HG03469 (cell line): ENCODE results near the gene LSM12.
"Not testable (repeated sequence)": the region's sequence is repeated elsewhere in the genome, so short reads cannot be mapped to it uniquely, and the experiment has no call there.

Source experiments
- ATAC-seq: cut with Tn5 transposase; IDR thresholded peaks from one replicate; pipeline ENCODE4 v1.9.1; 2021; ENCODE audit warnings: mild to moderate bottlenecking, moderate library complexity, moderate number of reproducible peaks; ENCODE audit not compliant: unreplicated experiment

Gene LSM12

GRCh38 chr17:44076716-44077594, 10.5 kb upstream of the LSM12 start:
- no peak for ATAC-seq

- no peak for ATAC-seq
These were observed 9.3 kb upstream of the LSM12 start for GRCh38 chr17:44075598-44076293.

GRCh38 chr17:44074911-44075285, 8.4 kb upstream of the LSM12 start:
- ATAC-seq, result no peak

DNA sequence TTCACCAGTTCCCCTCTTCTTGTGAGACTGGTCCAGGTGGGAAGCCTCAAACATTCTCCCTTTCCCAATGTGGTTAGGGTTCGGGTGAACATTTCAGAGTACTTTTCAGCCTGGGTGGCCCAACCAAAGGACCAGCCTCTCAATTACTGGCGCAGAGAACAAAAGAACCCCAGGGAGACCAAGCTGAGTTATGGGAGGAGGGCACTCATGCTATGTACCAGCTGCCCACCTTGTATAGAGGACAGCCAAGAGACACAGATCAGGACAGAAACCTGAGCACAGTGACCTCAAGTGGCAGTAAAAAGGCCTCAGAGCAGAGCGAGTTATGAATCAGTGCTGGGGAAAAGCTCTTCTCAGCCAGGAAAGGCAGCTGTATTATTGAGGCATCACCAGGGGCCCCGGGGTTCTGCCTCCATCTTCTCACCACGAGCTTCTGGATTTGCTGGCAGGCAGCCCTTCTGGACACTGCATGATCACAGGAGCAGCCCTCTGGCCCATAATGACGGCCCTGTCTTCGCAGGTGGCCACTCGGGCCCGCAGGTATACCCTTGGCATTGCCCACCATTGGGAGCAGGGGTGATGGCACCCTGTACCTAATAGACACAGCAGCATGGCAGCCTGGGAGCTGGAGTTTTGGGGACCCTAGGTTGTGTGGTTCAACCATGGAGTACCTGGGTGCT, 7.9 kb upstream of the LSM12 start:
- ATAC-seq, result no peak

DNA sequence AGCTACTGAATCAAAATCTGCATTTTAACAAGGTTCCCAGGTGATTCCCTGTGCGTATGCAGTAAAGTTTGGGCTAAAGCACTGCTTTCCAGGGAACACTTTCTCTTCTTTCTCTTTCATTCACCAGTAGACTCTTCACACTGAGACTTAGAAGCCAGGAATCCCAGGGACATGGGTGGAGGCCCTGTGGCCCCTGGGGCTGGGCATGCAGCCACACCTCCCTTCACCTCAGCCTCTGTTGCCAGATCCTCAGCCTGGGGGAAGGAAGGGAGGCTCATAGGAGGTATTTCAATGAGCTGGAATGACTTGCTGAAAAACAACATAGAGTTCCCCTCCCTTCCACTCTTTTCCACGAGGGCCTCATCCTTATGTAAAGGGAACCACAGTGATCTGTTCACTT, 5.3 kb upstream of the LSM12 start:
- ATAC-seq, result no peak

- ATAC-seq, result no peak
These were observed 4.7 kb upstream of the LSM12 start for GRCh38 chr17:44071198-44071520.

DNA sequence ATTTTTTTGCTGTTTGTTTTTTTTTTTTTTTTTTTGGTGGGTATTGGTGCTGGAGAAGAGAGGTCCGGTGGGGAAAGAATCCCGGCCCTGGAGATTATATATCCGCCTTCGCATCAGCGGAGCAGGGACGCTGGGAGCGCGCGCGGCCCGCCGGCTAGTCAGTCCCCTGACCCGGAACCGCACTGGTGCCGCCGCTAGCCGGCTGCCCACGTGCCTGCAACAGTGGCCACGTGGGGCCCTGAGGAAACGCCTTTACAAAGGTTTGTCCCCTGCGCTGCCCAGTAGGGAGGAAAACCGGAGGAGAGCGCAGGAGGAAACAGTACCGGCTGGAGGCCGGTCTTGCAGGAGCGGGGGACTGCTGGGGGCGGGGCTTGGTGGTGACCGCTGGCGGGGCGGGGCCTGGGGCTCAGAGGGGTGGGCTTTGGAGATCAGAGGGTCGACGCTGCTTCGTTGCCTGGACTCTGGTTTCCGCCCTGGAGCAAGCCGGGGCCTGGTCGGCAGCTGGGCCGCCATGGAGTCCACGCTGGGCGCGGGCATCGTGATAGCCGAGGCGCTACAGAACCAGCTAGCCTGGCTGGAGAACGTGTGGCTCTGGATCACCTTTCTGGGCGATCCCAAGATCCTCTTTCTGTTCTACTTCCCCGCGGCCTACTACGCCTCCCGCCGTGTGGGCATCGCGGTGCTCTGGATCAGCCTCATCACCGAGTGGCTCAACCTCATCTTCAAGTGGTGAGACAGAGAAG, 4.2 kb upstream of the LSM12 start, which contains the start of gene G6PC3:
Gene G6PC3 (plus strand): TSS at position 281 of the 743 bp plus-strand sequence. CDS start 231 bp downstream, at position 512.
- peak; percentile 38 for ATAC-seq

GRCh38 chr17:44069974-44070454, 3.5 kb upstream of the LSM12 start:
- ATAC-seq, result no peak

GRCh38 chr17:44067545-44067940, 1.1 kb upstream of the LSM12 start:
- no peak for ATAC-seq

DNA sequence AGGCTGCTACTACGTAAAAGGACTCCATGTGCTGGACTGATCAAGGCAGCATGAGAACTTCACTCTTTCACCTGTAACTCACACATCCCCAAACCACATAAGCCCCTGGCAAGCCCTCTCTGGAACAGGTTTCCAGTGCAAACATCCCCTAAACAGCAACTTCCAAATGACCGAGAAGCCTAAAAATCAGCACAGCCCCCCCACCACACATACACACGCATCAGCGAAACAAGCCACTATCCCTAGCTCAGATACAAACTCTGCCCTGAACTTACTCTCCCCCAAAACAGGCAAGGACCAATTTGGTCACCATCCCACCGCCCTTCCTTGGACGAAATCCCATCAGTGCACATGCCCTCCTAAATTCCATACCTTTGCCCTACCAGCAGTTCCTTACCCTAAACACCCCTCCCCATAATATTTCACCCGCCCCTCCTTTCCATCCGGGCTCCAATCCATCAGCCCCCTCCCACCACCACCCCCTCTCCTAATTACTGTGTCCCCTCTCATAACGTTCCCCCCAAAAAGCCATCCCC, 735 bp downstream of the LSM12 start:
- no peak for ATAC-seq

DNA sequence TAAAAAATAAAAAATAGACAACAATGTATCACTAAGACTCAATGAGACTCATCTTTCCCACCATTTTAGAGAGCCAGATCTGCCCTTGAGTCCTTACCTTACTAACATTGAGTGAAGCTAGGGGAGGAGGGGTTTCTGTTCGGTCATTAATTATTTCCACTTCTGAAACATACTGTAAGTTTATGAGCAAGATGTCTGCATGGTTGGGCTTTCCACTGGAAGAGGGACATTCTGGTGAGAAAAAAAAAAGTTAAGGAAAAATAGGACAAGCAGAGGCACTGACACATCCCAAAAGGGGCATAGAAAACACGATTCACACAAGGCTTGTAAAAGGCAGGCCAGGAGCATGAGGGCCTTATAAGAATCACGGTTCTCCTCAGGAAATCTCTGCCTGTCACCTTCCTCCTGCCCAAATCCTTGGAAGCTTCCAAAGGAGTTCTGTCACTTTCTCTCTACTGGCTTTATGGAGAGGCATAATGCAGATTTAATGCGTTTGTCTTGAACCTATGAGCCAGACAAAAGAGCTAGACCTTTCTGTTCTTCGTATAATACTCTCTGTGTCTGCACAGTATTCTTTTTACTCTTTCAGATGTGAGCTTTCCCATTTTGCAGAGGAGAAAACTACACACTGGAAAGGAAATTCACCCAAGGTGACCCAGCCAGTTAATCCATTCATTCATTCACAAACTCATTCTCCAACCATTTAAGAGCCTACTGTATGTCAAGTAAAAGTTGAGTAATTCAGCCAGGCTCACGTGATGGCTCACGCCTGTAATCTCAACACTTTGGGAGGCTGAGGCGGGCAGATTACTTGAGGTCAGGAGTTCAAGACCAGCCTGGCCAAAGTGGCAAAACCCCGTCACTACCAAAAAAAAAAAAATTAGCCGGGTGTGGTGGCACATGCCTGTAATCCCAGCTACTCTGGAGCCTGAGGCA, 2.5 kb downstream of the LSM12 start:
- no peak for ATAC-seq

DNA sequence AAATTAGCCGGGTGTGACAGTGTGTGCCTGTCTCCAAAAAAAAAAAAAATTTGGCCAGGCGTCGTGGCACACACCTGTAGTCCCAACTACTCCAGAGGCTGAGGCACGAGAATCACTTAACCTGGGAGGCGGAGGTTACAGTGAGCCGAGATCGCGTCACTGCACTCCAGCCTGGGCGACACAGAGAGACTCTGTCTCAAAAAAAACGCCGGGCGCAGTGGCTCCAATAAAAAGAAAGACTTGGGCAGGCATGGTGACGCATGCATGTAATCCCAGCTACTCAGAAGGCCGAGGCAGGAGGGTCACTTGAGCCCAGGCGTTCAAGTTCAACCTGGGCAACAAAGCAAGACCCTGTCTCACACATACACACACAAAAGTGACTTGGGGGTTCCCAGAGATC, 3.6 kb downstream of the LSM12 start:
- no peak for ATAC-seq

DNA sequence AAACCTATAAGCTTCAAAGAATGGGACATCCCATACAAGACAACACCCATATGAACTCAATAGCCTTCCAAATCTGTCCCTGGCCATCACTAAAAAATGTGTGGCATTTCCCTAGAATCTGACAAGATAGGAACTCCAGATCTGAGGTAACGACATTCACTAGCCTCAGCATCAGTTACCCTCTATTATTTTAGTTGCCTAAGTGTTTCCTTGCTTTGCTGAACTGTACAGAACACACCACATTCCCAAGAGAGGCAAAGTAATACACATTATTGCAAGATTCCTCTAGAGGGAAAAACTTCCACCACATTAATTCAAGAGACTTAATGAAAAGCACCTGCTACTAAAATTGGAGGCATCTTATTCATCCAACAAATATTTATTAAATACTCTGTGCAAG, 5.0 kb downstream of the LSM12 start:
- ATAC-seq, result no peak

DNA sequence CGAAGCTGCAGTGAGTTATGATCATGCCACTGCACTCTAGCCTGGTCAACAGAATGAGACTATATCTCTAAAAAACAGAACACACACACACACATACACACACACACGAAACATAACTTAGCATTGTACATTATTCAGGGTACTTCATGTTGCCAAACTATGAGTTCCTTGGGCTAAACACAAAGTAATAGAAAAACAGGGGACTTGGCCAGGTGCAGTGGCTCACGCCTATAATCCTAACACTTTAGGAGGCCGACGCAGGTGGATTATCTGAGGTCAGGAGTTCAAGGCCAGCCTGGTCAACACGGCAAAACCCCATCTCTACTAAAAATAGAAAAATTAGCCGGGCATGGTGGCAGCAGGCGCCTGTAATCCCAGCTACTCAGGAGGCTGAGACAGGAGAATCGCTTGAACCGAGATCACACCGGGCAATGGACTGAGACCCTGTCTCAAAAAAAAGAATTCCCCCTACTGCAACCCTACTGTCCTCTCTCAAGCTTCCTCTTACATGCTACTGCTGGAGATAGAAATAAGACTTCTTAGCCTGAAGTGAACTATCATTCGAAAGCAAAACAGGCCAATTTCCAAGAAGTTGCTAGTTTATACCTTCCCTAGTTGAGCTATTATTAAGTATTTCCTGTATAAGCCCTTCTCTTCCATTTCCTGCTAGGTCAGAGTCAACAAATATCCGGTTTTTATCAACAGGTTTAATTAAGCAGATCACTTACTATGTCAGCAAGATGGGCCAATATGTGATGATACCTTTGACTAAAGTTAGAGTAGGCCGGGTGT, 7.2 kb downstream of the LSM12 start:
- no peak for ATAC-seq

DNA sequence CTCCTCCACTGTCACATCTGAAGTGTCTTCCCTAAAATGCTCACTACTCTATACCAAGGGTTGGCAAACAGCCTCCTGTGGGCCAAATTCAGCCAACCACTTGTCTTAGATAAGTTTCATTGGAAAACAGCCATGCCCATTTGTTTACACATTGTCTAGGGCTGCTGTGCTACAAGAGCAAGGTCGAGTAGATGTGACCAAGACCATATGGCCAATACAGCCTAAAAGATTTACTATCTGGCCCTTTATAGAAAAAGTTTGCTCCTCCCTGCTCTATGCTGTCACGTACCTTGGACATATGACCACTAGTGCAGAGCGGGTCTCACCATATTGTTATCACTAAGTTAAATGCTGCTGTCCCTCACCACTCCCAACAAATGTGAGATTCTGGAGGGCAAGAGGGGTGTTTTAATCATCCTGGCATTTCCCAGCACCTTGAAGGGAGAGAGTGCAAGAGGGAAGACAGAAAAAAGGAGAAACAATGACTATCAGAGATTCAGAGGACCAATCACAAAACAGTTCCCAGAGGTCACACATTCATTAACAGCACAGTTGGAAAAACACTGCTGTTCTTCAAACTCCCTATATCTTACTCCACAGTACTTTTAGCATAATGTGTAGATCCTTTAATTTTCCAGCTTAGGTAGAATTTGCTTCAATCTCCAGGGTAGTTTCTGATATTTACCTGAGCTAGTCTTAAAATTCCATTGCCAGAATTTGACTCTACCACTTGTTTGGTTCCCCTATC, 13.2 kb downstream of the LSM12 start:
- ATAC-seq, result no peak

- ATAC-seq, result no peak
These were observed 17.0 kb downstream of the LSM12 start for GRCh38 chr17:44049294-44050060.

GRCh38 chr17:44046893-44047292, 19.6 kb downstream of the LSM12 start:
- not testable (repeated sequence) for ATAC-seq
